HG02642 (cell line): ENCODE measurements around the gene CTDSP1.

ENCODE experiments used
- ATAC-seq: cut with Tn5 transposase; IDR thresholded peaks from one replicate; pipeline ENCODE4 v1.9.1; 2021; ENCODE audit warnings: mild to moderate bottlenecking; ENCODE audit not compliant: unreplicated experiment, poor library complexity

The CTDSP1 gene

GRCh38 chr2:218382785-218383184, 16.9 kb upstream of the CTDSP1 start:
- no peak for ATAC-seq

GRCh38 chr2:218383892-218384519, 15.7 kb upstream of the CTDSP1 start:
- ATAC-seq: no peak

- no peak for ATAC-seq
Observed at GRCh38 chr2:218384975-218385374, 14.7 kb upstream of the CTDSP1 start.

GRCh38 chr2:218386505-218387368, 12.9 kb upstream of the CTDSP1 start:
- ATAC-seq: no peak

- ATAC-seq: no peak
Observed at GRCh38 chr2:218387369-218388194, 12.1 kb upstream of the CTDSP1 start.

- ATAC-seq: no peak
Observed at GRCh38 chr2:218389333-218390150, 10.1 kb upstream of the CTDSP1 start.

GRCh38 chr2:218391202-218391601, 8.5 kb upstream of the CTDSP1 start:
- ATAC-seq: no peak

- no peak for ATAC-seq
Observed at GRCh38 chr2:218392459-218392858, 7.2 kb upstream of the CTDSP1 start.

GRCh38 chr2:218392891-218393462, 6.7 kb upstream of the CTDSP1 start:
- ATAC-seq: no peak

GRCh38 chr2:218393750-218394290, 5.8 kb upstream of the CTDSP1 start:
- ATAC-seq: no peak

- ATAC-seq: no peak
Observed at GRCh38 chr2:218394298-218395089, 5.2 kb upstream of the CTDSP1 start.

- ATAC-seq: no peak
Observed at GRCh38 chr2:218395090-218395444, 4.6 kb upstream of the CTDSP1 start.

- no peak for ATAC-seq
Observed at GRCh38 chr2:218395456-218395825, 4.2 kb upstream of the CTDSP1 start.

GRCh38 chr2:218395826-218396687, 3.6 kb upstream of the CTDSP1 start:
- peak; percentile 53 for ATAC-seq

GRCh38 chr2:218396688-218397462, 2.8 kb upstream of the CTDSP1 start:
- no peak for ATAC-seq

- no peak for ATAC-seq
Observed at GRCh38 chr2:218397463-218397819, 2.2 kb upstream of the CTDSP1 start.

- no peak for ATAC-seq
Observed at GRCh38 chr2:218397820-218398436, 1.7 kb upstream of the CTDSP1 start.
